HUES64 (cell line): Measurements from ENCODE around the gene PIGS.

Experiments
- H3K27ac ChIP-seq: 2 replicates; pipeline ENCODE4 v1.7.0; 2013; ENCODE audit warnings: low read depth, low read length, inconsistent platforms
- H3K27me3 ChIP-seq: 2 replicates; pipeline ENCODE4 v1.6.1; 2013; ENCODE audit warnings: mild to moderate bottlenecking, low read length; ENCODE audit not compliant: insufficient read depth
- H3K36me3 ChIP-seq: 2 replicates; pipeline ENCODE4 v1.6.1; 2013; ENCODE audit warnings: mild to moderate bottlenecking, low read length; ENCODE audit not compliant: insufficient read depth
- H3K4me1 ChIP-seq: 2 replicates; pipeline ENCODE4 v1.6.1; 2013; ENCODE audit warnings: mild to moderate bottlenecking, low read length, moderate library complexity; ENCODE audit not compliant: insufficient read depth
- H3K4me3 ChIP-seq: 2 replicates; pipeline ENCODE4 v1.5.1; 2013; ENCODE audit warnings: mild to moderate bottlenecking, low read length, moderate library complexity
- H3K9ac ChIP-seq: 2 replicates; pipeline ENCODE4 v1.6.1; 2013; ENCODE audit warnings: mild to moderate bottlenecking, low read depth, low read length
- H3K9me3 ChIP-seq: 2 replicates; pipeline ENCODE4 v1.6.1; 2013; ENCODE audit warnings: low read depth, low read length; ENCODE audit not compliant: insufficient read depth
- WGBS: fragments of 150-250, 120-280 bp; methylation state at CpG from one replicate; pipeline ENCODE4 v1.1.7; 2013; ENCODE audit warnings: missing lambda C conversion rate; 5-methylcytosine and 5-hydroxymethylcytosine counted together

The PIGS gene

GRCh38 chr17:28599311-28600184, 28.2 kb upstream of the PIGS start:
- H3K27me3 ChIP-seq: peaks cover 3% of the 10 kb centered on the region; the same call in 1 of the 2 replicates
- no peaks in the 10 kb centered on the region for H3K9me3 ChIP-seq
- 23% methylated on average over 40 of the region's 40 CpGs for WGBS
- peaks cover 7% of the 10 kb centered on the region; the same call in 1 of the 2 replicates for H3K4me1 ChIP-seq
- peak overlapping the region; percentile 97 for H3K9ac ChIP-seq
- H3K27ac ChIP-seq: peak overlapping the region; percentile 74; the same call in 1 of the 2 replicates
- peaks cover 25% of the 10 kb centered on the region for H3K36me3 ChIP-seq
- peak overlapping the region; percentile 95 for H3K4me3 ChIP-seq

GRCh38 chr17:28598799-28599310, 27.5 kb upstream of the PIGS start, which contains the start of gene SPAG5:
TSS of gene SPAG5 (minus strand) at chr17:28599025. CDS start at chr17:28598946, 79 bp downstream.
- peaks cover 3% of the 10 kb centered on the region; the same call in 1 of the 2 replicates for H3K27me3 ChIP-seq
- H3K9me3 ChIP-seq: no peaks in the 10 kb centered on the region
- WGBS: under 1% methylated on average over 43 of the region's 44 CpGs
- peak within 1 kb of the TSS; percentile 95 for H3K4me3 ChIP-seq
- H3K4me1 ChIP-seq: peaks cover 7% of the 10 kb centered on the region; the same call in 1 of the 2 replicates
- H3K36me3 ChIP-seq: peaks cover 29% of the 10 kb centered on the region
- peak within 1 kb of the TSS; percentile 97 for H3K9ac ChIP-seq
- peak within 1 kb of the TSS; percentile 74 for H3K27ac ChIP-seq

GRCh38 chr17:28598389-28598788, 27.1 kb upstream of the PIGS start:
- WGBS: 3% methylated on average over 17 of the region's 17 CpGs
- peak overlapping the region; percentile 97 for H3K9ac ChIP-seq
- no peaks in the 10 kb centered on the region for H3K9me3 ChIP-seq
- peak overlapping the region; percentile 95 for H3K4me3 ChIP-seq
- peaks cover 34% of the 10 kb centered on the region for H3K36me3 ChIP-seq
- H3K4me1 ChIP-seq: peaks cover 7% of the 10 kb centered on the region; the same call in 1 of the 2 replicates
- peaks cover 3% of the 10 kb centered on the region; the same call in 1 of the 2 replicates for H3K27me3 ChIP-seq
- H3K27ac ChIP-seq: peak overlapping the region; percentile 74

- H3K9me3 ChIP-seq: no peaks in the 10 kb centered on the region
- WGBS: 37% methylated on average over 4 of the region's 5 CpGs
- peak overlapping the region; percentile 74; the same call in 1 of the 2 replicates for H3K27ac ChIP-seq
- peak overlapping the region; percentile 97 for H3K9ac ChIP-seq
- peaks cover 3% of the 10 kb centered on the region; the same call in 1 of the 2 replicates for H3K27me3 ChIP-seq
- peak overlapping the region; percentile 95 for H3K4me3 ChIP-seq
- H3K4me1 ChIP-seq: peaks cover 7% of the 10 kb centered on the region; the same call in 1 of the 2 replicates
- H3K36me3 ChIP-seq: peaks cover 40% of the 10 kb centered on the region
Observed at GRCh38 chr17:28597606-28598383, 26.5 kb upstream of the PIGS start.

- Histone ChIP-seq H3K27me3 (no peaks in the 10 kb centered on the region), H3K27ac (no peak overlapping the region), H3K36me3 (peaks cover 86% of the 10 kb centered on the region), H3K4me1 (no peaks in the 10 kb centered on the region), H3K9me3 (no peaks in the 10 kb centered on the region), H3K4me3 (no peak overlapping the region), H3K9ac (no peak overlapping the region)
- WGBS: 95% methylated on average over 4 of the region's 4 CpGs
Observed at GRCh38 chr17:28592260-28592659, 20.9 kb upstream of the PIGS start.

- no peak overlapping the region for H3K9ac ChIP-seq
- H3K4me3 ChIP-seq: no peak overlapping the region
- WGBS: 92% methylated on average over 3 of the region's 3 CpGs
- no peaks in the 10 kb centered on the region for H3K27me3 ChIP-seq
- H3K9me3 ChIP-seq: no peaks in the 10 kb centered on the region
- no peak overlapping the region for H3K27ac ChIP-seq
- no peaks in the 10 kb centered on the region for H3K4me1 ChIP-seq
- peaks cover 93% of the 10 kb centered on the region for H3K36me3 ChIP-seq
Observed at GRCh38 chr17:28585851-28586250, 14.5 kb upstream of the PIGS start.

GRCh38 chr17:28584434-28584833, 13.1 kb upstream of the PIGS start:
- H3K27me3 ChIP-seq: no peaks in the 10 kb centered on the region

GRCh38 chr17:28582513-28582912, 11.2 kb upstream of the PIGS start:
- Histone ChIP-seq H3K4me1 (no peaks in the 10 kb centered on the region), H3K27ac (no peak overlapping the region), H3K4me3 (no peak overlapping the region), H3K9me3 (no peaks in the 10 kb centered on the region), H3K27me3 (no peaks in the 10 kb centered on the region), H3K36me3 (peaks cover 94% of the 10 kb centered on the region), H3K9ac (no peak overlapping the region)
- 93% methylated on average over 2 of the region's 2 CpGs for WGBS

More at GRCh38 chr17:28584434-28584833, 13.1 kb upstream of the PIGS start:
- Histone ChIP-seq H3K9me3 (no peaks in the 10 kb centered on the region), H3K4me1 (no peaks in the 10 kb centered on the region), H3K9ac (no peak overlapping the region), H3K4me3 (no peak overlapping the region), H3K36me3 (peaks cover 93% of the 10 kb centered on the region), H3K27ac (no peak overlapping the region)
- 73% methylated on average over 3 of the region's 3 CpGs for WGBS

- peaks cover 3% of the 10 kb centered on the region; the same call in 1 of the 2 replicates for H3K4me1 ChIP-seq
- no CpG with 5 or more reads among the region's 3 CpGs for WGBS
- peaks cover 82% of the 10 kb centered on the region for H3K36me3 ChIP-seq
- no peak overlapping the region for H3K4me3 ChIP-seq
- no peaks in the 10 kb centered on the region for H3K9me3 ChIP-seq
- H3K27ac ChIP-seq: no peak overlapping the region
- H3K9ac ChIP-seq: no peak overlapping the region
- H3K27me3 ChIP-seq: peaks cover 2% of the 10 kb centered on the region; the same call in 1 of the 2 replicates
Observed at GRCh38 chr17:28580959-28581358, 9.6 kb upstream of the PIGS start.

GRCh38 chr17:28579526-28579925, 8.2 kb upstream of the PIGS start:
- Histone ChIP-seq H3K4me3 (no peak overlapping the region), H3K9ac (no peak overlapping the region), H3K27me3 (peaks cover 3% of the 10 kb centered on the region; the same call in 1 of the 2 replicates), H3K27ac (no peak overlapping the region), H3K4me1 (peaks cover 3% of the 10 kb centered on the region; the same call in 1 of the 2 replicates), H3K9me3 (no peaks in the 10 kb centered on the region), H3K36me3 (peaks cover 72% of the 10 kb centered on the region)
- WGBS: 96% methylated on average over 4 of the region's 4 CpGs
